Measurements from ENCODE around the gene ZCWPW2.

ZCWPW2 gene, protein sequence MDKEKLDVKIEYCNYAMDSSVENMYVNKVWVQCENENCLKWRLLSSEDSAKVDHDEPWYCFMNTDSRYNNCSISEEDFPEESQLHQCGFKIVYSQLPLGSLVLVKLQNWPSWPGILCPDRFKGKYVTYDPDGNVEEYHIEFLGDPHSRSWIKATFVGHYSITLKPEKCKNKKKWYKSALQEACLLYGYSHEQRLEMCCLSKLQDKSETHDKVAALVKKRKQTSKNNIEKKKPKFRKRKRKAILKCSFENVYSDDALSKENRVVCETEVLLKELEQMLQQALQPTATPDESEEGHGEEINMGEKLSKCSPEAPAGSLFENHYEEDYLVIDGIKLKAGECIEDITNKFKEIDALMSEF

DNA sequence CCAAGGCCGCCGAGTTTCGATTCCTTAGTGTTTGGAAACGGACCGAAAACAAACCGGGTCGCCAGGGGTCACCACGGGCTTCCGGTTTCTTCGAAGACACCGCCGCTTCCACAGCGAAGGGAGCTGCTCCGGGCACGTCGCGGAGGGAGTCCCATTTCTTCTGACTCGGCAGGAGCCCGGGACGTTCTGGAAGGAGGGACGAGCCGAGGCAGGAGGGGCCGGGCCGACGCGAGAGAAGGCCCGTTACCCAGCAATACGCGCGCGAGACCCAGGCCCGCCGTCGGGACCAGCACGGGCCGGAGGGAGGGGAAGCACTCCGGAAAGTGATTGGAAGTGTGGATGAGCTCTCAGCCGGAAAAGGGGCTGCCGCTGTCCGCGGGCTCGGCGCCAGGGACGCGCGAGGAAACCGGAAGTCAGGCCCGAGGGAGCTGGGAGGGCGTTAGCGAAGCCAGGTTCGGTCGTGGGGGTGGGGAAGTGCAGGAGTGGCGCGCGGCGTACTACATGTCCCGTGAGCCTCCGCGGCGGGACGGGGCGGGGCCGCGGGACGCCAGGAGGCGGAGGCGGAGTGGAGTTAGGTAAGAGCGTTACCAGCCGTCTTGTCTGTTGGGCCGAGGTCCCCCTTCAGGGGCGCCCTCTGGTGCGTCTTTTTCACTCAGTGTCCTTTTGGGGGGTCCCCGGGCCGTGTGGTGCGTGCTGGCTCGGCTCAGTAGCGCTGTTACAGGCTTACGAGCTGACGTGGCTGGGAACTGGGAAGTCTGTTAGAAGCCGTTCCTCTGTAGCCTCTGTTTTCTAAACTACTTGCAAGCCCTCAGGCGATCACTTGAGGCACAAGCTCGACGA lies at the start of gene ZCWPW2, which contains the start of gene AZI2:
ZCWPW2 (plus strand) TSS at position 93 of the 840 bp plus-strand sequence. CDS start 64,348 bp downstream, outside the sequence.
AZI2 (minus strand) TSS at position 196 of the 840 bp plus-strand sequence. CDS start 8,207 bp downstream, outside the sequence.
- DNase-seq, result peak; percentile 89

DNA sequence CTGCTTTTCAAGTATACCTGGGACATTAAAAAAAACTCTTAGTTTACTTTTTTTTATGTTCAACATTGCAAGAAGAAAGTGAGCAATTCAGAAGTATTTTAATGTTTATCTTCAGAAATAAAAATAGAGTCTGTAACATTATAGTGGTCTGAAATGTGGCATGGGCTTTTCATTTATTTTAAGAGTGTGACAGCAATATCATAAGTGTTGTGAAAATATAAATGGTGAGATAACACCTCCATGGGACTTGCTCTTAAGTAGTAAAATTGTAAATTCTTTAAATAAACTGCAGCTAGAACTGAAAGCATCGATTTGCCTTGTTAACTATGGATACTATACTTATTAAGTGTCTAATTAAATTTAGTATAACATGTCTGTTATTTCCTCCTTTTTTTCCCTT lies 48.8 kb upstream of the ZCWPW2 start:
- DNase-seq, result no peak

DNA sequence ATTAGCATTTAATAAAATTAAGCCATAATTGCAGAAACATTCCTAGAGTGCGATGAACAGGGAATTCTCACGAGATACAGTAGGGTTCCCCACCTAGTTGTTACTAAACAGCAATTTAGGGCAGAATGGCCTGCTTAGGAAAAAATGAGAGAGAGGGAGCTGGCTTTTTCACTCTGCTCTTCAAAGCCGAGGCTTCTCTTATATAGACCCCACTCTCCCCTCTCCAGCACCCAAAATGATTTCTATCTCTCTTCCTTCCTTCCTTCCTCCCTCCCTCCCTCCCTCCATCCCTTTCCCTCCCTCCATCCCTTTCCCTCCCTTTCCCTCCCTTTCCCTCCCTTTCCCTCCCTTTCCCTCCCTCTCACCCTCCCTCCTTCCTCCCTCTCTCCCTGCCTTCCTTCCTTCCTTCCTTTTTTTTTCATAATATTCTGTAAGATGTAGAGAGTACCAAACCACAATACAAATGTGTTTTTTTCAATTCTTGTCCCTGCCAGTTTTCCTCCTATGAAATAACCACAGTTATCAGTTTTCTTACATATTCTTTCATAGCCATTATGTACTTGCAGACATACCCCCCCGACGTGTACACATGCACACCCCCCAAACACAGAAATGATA lies 48.1 kb upstream of the ZCWPW2 start:
- no peak for DNase-seq

DNA sequence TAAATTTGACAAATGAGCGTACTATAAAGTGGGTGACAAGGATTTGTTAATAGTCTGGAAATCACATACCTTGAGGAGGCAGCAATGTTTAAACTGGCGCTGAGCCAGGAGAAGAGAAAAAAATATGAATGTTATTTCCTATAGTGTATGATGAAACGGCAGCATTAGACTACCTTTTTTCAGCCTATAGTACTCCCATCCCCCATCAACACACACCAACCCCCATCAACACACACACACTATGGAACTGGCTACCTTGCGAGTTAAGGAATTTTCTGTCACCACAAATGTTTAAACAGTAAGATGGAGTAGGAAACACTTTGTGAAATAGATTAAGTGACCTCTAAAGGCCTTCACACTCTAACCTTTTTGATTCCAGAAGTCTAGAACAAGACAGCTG lies 46.8 kb upstream of the ZCWPW2 start:
- DNase-seq, result no peak

DNA sequence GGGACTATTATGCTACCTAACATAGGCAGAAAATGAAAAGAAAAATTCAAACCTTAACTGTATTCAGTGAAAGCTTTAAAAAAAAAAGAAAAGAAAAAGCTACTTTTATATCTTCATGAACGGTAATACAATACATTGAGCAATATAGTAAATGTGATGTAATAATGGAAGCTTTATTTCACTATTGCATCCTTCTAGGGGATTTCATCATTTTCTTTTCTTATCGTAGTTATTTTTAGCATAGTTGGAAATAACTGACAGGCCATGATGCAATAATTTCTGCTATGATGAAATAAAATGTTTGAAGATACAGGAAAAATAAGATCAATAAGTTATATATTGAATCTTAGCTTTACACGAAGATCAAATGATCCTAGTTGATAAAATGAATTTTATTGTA lies 40.3 kb upstream of the ZCWPW2 start:
- DNase-seq, result no peak

DNA sequence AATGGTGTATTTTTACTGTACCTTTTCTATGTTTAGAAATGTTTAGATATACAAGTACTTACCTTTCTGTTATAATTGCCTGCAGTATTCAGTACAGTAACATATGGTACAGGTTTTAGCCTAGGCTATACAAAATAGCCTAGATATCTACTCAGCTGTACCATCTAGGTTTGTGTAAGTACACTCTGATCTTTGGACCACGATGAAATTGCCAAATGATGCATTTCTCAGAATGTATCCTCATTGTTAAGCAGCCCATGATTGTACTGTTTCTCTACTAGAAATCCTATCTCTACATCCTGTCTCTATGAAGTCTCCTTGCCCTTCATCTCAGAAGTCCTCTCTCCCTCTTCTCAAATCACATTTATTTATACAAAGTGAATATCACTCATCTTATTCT lies 32.8 kb upstream of the ZCWPW2 start:
- no peak for DNase-seq

DNA sequence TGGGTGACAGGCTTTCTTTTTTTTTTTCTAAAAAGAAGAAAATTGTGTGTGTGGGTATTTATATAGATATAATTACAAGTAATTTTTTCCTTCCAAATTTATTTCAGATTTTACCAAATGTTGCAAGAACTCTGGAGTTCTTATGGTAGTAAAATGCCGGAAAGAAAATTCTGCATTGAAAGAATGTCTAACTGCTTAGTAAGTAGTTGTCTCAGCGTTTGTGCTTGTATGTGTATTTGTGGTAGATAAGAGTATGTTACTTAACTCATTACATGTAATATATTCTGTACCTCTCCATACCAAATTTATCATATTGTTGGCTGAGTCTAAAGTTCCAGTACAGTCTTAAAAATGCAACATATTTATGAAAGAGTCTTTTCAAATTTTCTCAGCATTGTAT lies 32.3 kb upstream of the ZCWPW2 start:
- no peak for DNase-seq

DNA sequence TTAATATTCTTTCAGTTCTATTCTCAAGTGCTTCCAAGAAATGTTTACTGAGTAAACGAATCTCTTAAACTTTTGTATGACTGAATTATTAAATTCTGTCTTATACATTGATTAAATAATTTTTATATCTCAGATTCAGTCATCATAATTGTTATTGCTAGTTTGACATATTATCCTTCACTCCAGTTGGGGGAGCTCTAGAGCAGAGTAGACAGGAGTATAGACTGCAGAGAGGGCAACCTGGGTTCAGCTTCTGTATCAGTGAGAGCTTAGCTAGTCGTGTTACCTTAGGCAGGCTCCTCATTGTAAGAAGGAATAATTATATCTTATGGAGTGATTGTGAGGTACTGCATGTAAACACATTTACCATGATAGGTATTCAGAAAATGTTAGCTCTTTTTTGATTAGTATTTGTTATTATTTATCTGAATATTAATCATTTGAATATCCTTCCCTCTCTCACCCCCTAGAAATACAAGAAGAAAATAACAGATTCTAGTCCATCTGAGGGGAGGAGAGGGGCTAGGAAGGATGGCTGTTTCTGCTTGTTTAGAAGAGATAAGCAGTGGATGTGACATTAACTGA lies 31.0 kb upstream of the ZCWPW2 start:
- DNase-seq, result peak; percentile 37

DNA sequence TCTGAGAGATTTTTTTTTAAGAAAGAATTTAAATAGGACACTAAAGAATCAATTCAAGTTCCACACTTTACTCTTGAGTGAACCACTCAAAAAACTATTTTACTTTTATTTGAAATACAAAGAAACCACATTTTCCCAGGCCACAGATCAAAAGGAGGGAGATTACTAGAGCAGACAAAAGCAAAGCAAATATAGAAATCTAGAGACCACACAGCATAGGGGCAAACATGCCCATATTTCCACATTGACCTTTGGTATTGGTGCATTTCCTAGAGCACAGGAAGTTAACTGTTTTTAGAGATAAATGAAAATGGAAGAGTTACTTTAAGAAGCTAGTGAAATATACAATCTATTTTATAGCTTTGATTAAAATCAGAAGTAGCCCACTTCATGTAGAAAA lies 27.5 kb upstream of the ZCWPW2 start:
- no peak for DNase-seq

DNA sequence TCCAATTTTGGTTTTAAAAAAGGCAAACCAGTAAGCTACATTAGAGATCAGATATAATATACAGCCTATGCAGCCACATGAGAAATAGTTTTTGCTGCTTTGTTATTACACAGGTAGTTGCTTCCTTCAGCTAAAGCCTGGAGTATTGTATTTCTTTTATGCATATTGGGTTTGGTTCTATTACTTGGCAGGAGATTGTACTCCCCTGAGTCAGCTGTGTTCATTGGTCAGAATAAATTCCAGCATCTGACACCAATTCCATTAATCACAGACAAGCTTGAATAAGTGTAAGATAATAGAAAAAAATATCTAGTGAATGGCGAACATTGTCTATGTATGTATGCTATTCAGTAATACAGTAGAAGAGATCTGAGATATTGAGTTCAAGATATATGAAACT lies 26.1 kb upstream of the ZCWPW2 start:
- no peak for DNase-seq

DNA sequence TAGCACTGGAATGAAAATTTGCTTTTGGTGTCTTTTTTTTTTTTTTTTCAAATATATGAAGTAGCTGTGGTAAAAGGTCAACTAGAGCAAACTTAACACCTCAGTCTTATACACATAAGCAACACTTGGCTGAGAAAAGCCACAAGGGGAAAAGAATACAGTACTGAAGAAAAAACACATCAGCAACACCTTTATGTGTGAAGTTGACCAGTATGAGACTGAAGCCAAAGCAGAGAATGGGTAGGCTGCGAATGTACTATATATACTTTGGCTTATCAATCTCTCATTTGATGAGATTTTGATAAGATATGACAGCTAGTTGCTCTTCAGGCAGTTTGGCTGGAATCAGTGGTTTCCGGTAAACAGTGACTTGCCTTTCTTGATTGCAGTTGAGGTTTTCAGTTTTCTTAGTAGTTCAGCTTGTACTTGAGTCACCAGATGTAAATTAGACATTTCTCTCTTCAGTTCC lies 22.0 kb upstream of the ZCWPW2 start:
- no peak for DNase-seq

DNA sequence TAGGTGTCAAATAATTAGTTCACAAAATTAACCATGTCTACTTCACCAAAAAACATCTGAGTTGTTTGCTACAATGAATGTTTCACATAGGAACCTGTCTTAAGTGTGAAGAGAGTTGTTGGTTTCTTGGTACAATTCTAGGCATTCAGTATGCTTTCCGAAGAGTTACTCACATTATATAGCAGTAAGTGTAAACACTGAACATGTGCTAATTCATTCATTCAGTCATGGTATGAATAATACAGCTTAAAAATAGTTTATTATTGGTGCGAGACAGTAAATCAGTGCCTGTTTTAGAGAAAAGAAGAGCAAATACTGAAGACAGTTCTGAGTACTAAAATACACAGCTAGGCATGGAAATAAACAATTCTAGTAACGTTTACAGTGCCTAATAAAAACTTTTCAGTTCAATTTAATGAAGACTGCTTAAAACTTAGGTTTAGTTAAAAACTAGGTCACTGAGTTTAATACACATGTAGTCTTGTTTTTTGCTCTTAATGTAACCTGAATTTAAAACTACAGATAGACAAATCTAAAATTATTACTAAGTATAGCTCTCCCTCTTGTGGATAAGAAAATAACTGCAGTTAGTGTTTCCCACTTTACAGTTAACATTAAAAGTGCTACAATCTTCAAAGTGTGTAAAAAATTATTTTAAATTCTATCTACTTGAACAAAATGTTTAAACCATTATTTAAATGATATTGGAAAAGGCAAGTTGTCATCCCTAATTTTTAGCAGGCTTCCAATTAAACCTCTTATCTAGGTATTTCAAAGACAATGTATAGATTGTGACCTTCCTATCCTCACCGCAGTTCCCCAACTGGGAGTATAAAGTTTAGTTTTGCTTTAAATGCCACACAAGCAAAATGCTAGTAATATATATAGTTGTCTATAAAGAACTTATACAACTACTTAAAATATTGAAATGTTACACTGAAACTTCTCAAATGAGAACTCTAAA lies 20.1 kb upstream of the ZCWPW2 start:
- peak; percentile 12 for DNase-seq

DNA sequence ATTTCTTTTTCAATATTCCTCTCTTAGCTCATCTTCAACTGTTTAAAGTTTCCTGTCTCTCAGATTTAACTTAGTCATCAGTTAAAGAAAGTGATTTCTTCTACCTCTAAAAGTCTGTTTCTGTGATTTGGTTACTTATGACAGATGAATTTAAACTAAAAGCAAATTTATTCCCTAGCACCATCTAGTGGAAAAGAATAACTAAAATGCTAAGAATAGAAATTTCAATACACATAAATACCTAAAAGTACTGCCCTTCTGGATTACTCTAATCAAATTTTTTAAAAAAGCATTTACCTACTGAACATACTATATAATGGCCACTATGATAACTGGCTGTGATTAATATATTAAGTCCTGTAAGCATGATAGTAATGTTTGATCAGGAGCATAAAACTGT lies 14.0 kb upstream of the ZCWPW2 start:
- DNase-seq, result no peak

DNA sequence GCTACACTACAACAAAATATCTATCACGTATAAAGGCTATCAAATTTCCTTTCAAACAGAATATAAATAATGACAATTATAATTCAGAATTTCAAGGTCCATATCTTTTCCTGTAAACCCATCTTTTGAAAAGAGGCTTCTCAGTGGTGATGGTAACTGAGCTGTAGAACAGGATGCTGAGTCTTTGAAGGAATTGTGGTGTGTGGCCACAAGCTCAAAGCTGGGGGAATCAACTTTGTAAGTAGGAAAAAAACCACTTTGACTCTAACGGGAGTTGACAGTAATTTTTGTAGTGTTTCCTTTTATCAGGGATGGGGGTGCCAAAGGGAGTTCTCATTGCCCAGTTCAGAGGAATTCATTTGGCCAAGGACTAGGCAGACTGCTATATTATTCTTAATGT lies 13.3 kb upstream of the ZCWPW2 start:
- DNase-seq, result no peak

DNA sequence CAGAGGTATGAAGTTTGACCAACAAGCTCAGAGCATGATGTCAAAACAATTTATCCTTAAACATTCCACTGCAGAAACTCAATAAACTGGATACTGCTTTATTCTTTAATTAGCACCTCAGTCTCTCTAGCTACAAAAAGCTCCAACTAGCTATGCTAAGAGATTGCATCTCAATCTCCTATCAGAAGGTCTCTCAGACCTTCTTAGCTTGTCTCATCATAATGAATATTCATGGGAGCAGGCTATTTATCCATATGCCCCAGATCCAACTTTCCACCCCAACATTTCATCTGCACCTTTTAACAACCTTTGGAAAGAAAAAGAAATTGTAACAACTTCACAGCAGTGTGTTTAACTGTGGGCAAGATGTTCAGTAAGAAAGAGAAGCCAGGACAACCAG lies 11.3 kb upstream of the ZCWPW2 start:
- no peak for DNase-seq

DNA sequence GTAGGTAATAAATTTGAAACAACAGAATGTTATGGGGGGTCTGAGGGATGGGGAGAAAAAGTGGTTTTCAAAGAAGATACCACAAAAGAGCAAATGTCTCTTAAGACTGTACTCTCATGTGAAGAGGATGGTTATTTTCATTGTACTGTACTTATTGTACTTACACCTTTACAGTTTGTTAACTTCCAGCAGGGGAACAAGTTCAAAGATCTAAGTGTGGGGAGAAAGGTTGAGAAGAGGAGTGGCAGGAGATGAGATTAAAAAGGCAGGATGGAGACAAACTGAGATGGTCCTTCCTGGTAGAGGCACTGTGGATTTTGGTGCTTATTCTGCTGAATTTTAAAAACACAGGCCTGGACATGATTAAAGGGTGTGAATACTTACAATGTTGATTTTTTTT lies 5.4 kb upstream of the ZCWPW2 start:
- DNase-seq, result no peak

DNA sequence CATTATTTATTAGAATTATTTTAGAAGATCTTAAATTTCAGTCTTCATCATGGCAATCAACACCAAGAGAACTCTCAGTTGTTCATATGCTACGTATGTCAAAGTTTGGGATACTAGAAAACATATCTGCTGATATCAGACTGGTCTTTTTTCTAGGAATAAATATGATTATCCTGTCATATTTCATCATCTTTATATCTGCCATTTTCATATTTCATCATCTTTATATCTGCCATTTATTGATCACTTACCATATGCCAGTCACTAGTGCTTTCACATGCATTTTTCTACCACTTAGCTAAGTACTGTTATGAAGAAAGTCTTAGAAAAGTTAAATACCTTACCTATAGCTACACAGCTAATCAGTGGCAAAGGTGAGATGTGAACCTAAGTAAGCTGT lies 2.8 kb upstream of the ZCWPW2 start:
- no peak for DNase-seq

DNA sequence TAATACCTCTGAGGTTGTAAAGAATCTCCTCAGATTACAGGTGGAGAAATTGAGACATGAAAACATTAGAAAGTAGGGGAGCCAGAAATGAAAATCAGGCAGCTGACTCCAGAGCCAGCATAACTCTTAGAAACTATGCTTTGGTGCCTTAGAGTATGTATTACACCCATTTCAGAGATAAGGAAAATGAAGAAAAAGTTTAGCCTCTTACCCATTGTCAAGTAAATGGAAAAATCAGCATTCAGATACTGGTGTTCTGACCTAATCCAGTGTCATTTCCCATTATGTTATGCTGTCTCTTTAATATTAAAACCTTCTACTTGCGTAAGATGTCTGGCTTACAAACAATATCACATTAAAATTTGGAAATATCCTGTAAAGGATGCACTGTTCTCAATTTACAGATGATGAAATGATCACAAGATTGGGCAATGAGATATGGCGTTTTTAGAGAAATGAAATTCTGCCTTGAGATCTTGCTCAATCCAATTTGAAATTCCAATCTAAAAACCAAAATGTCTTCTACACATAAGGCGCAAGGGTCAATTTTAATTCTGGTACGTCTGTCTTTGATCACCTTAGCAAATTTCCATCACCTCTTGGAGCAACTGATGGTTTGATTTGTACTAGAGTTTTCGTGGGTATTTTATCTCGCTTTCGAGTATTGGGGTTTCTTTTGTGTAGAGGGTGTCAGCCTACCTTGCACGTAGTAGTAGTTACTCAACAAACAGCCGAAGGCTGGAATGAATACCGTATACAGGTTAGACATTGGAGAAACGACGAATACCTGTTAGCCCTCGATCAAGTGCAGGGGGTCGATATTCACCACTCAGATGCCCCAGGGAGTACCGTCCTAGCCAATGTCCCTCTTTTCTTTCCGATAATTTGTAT lies 902 bp upstream of the ZCWPW2 start:
- no peak for DNase-seq

DNA sequence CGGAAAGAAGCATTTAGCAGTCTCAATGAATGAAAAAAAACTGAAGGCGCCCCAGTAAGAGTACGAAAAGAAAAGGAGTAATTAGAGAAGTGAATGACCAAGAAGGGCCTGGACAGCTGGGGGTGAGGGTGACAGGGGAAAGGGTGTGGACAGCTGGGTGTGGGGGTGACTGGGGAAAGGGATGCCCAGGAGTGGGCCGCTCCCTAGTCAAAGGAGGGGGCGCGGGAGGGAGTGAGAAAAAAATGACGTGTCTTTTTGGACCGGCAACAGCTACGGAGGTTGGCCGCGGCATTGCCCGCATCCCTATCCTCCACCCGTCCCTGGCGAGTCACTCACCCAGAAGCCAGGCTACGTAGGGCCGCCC lies 274 bp upstream of the ZCWPW2 start:
- DNase-seq, result peak; percentile 58

DNA sequence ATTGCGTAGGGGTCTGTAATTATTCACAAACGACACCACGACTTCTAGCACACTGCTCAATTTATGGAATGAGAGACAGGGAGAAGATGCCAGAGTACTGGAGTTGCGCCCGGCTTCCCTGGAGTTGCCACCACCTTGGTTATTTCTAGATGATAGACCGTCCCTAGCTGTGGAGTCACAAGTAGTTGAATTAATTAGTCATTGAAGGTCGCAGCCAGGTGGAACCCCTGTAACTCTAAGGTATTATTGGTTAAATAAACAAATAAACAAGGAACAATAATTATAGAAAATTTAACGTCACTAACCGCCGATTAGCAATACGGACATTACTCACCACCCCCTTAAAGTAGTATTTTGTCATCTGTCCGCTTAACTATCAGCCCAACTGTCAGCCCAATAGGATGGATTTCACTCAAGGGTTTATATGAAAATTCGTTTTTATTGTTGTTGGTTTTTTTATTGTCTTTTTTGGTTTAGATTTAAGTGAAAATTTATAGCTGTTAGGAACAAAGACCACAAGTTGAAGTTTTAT lies 1.0 kb downstream of the ZCWPW2 start:
- no peak for DNase-seq

DNA sequence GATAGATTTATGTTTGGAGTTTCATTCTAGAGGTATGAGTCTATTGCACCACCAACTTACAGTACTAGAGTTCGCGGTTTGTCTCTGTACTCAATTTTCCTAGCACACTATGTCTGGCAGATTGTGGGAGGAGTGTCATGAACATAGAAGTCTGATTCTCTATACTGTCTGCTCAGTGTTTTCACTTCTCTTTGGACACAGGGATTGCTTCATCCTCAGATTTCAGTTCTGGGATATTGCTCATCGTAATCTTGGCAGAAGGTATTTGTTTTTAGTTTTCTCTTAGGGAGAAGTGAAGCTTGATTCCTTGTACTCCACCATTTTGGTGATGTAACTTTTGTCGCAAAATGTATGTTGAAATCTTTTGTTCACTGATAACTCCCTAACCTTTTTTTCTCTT lies 27.9 kb downstream of the ZCWPW2 start:
- DNase-seq, result no peak
